Measurements from ENCODE around the gene PTP4A2. TPM values are rescaled to one million over a fixed set of nuclear protein-coding genes. Genes with fewer than 3 reads are reported as not detected.

PTP4A2 gene
- polyA plus RNA-seq, 1 of the 3 experiments (the other 2 are of a cell fraction), result 41.7 TPM

- Histone ChIP-seq H3K9me2 (no peaks in the 10 kb centered on the region), H3K4me3 (ENCODE audit: low read depth in 2 of 2, low read length in 1 of 2) (no peak overlapping the region), H2AFZ (ENCODE audit: low read depth) (no peak overlapping the region), H3K9ac (no peak overlapping the region), H3K9me3 (no peaks in the 10 kb centered on the region), H3K27me3 (ENCODE audit: insufficient read depth) (no peaks in the 10 kb centered on the region), H3K36me3 (replicated peaks in 1 of 2; ENCODE audit: control insufficient read depth in 1 of 2, insufficient read depth in 2 of 2, low read length in 1 of 2) (peaks cover 22 to 43% of the 10 kb centered on the region in 2 experiments), H4K20me1 (ENCODE audit: insufficient read depth) (peaks cover 79% of the 10 kb centered on the region), H3F3A (replicated peaks; ENCODE audit: insufficient read depth) (peaks cover 18% of the 10 kb centered on the region), H3K27ac (ENCODE audit: low read depth in 2 of 2, low read length in 1 of 2) (no peak overlapping the region), H3K4me1 (ENCODE audit: control insufficient read depth in 1 of 2, insufficient read depth in 2 of 2, low read depth in 1 of 2, low read length in 1 of 2) (peaks cover 3 to 12% of the 10 kb centered on the region in 2 experiments; a peak in 2 of 4 replicates), H3K4me2 (no peak overlapping the region), H3K79me2 (ENCODE audit: insufficient read depth) (peaks cover 99% of the 10 kb centered on the region)
- CTCF ChIA-PET, result no interaction called here
- WGBS (ENCODE audit: low lambda C conversion rate), result 95% methylated on average over 10 of the region's 10 CpGs
- POLR2A ChIA-PET, result no interaction called here
- TF ChIP-seq RCOR1 (IDR thresholded peaks at IDR 0.05; ENCODE audit: low read length), result no peak
- no peak for TF ChIP-seq SIN3A (IDR thresholded peaks at IDR 0.05; ENCODE audit: borderline replicate concordance, low read depth, low read length)
- no peak for TF ChIP-seq FOXM1 (IDR thresholded peaks at IDR 0.05; ENCODE audit: low read depth)
- TF ChIP-seq MAX (IDR thresholded peaks at IDR 0.05; ENCODE audit: low read depth), result no peak
- TF ChIP-seq TEAD4 (IDR thresholded peaks at IDR 0.05; ENCODE audit: borderline replicate concordance, insufficient read depth), result no peak
- TF ChIP-seq MEF2A (IDR thresholded peaks at IDR 0.05; ENCODE audit: borderline replicate concordance, low read depth), result no peak
- no peak for TF ChIP-seq TCF12 (IDR thresholded peaks at IDR 0.05)
- no peak for DNase-seq
Observed at GRCh38 chr1:31919591-31919990, 18.6 kb downstream of the PTP4A2 start.

GRCh38 chr1:31915438-31915837 is 22.7 kb downstream of the PTP4A2 start:
- peaks cover 81% of the 10 kb centered on the region for H4K20me1 ChIP-seq (ENCODE audit: insufficient read depth)
- no peak for DNase-seq
- WGBS (ENCODE audit: low lambda C conversion rate), result 94% methylated on average over 4 of the region's 4 CpGs
- no peak overlapping the region for H3K27ac ChIP-seq (ENCODE audit: low read depth in 2 of 2, low read length in 1 of 2)
- no peak overlapping the region for H3K4me2 ChIP-seq
- CTCF ChIA-PET, result interaction anchor here (1.1 to 2.0 kb wide), 3 partner anchors 10 to 126 kb away, joined by 4 to 6 read pairs (median 4); no protein-coding TSS in a partner anchor
- no peak overlapping the region for H3K9ac ChIP-seq
- POLR2A ChIA-PET, result no interaction called here
- H3F3A ChIP-seq (replicated peaks; ENCODE audit: insufficient read depth), result peaks cover 3% of the 10 kb centered on the region
- H3K27me3 ChIP-seq (ENCODE audit: insufficient read depth), result no peaks in the 10 kb centered on the region
- H3K9me3 ChIP-seq, result no peaks in the 10 kb centered on the region
- H3K9me2 ChIP-seq, result no peaks in the 10 kb centered on the region
- peaks cover 36 to 78% of the 10 kb centered on the region in 2 experiments for H3K36me3 ChIP-seq (replicated peaks in 1 of 2; ENCODE audit: control insufficient read depth in 1 of 2, insufficient read depth in 2 of 2, low read length in 1 of 2)
- peaks cover 99% of the 10 kb centered on the region for H3K79me2 ChIP-seq (ENCODE audit: insufficient read depth)
- TF ChIP-seq ZBTB33 (IDR thresholded peaks at IDR 0.05; ENCODE audit: borderline replicate concordance, low read depth) (no peak), RXRA (IDR thresholded peaks at IDR 0.05; ENCODE audit: borderline replicate concordance, low read depth) (no peak), RCOR1 (IDR thresholded peaks at IDR 0.05; ENCODE audit: low read length) (no peak), NRF1 (IDR thresholded peaks at IDR 0.05; ENCODE audit: low read depth, low read length) (no peak), SIN3A (IDR thresholded peaks at IDR 0.05; ENCODE audit: borderline replicate concordance, low read depth, low read length) (no peak), USF1 (IDR thresholded peaks at IDR 0.05; ENCODE audit: borderline replicate concordance, low read depth) (no peak), FOSL2 (IDR thresholded peaks at IDR 0.05; ENCODE audit: borderline replicate concordance, low read depth) (no peak), GABPA (IDR thresholded peaks at IDR 0.05; ENCODE audit: low read depth) (no peak), CHD2 (IDR thresholded peaks at IDR 0.05; ENCODE audit: low read length, partially characterized antibody) (no peak), RAD21 (IDR thresholded peaks at IDR 0.05; ENCODE audit: low read length) (no peak), USF2 (IDR thresholded peaks at IDR 0.05; ENCODE audit: borderline replicate concordance, low read depth, low read length) (no peak), MXI1 (IDR thresholded peaks at IDR 0.05; ENCODE audit: low read depth, low read length) (no peak), MAX (IDR thresholded peaks at IDR 0.05; ENCODE audit: low read depth) (no peak), TCF12 (IDR thresholded peaks at IDR 0.05) (no peak)
- H2AFZ ChIP-seq (ENCODE audit: low read depth), result no peak overlapping the region
- H3K4me3 ChIP-seq (ENCODE audit: low read depth in 2 of 2, low read length in 1 of 2), result no peak overlapping the region
- peaks cover 3 to 10% of the 10 kb centered on the region in 2 experiments; a peak in 3 of 4 replicates for H3K4me1 ChIP-seq (ENCODE audit: control insufficient read depth in 1 of 2, insufficient read depth in 2 of 2, low read depth in 1 of 2, low read length in 1 of 2)

Measured in SK-N-SH (cell line).